SU-DHL-6 (cell line): ENCODE measurements around the gene TRPM1.

ENCODE experiments used
- EZH2phosphoT487 ChIP-seq: fragments of 200-600 bp; sonication (generic), shearing (Covaris generic); conservative IDR thresholded peaks from 2 replicates; pipeline ENCODE4 v1.6.1; 2018; ENCODE audit warnings: mild to moderate bottlenecking, antibody characterized with exemption, low read length, moderate library complexity, mixed read lengths
- TF ChIP-seq, protein P1 (sequence below): fragments of 200-600 bp; sonication (generic); IDR thresholded peaks from one replicate; pipeline ENCODE4 v1.5.1; 2017; ENCODE audit warnings: antibody characterized with exemption, mild to moderate bottlenecking, low read length, moderate library complexity; ENCODE audit not compliant: insufficient read depth, poor library complexity, severe bottlenecking

DNA sequence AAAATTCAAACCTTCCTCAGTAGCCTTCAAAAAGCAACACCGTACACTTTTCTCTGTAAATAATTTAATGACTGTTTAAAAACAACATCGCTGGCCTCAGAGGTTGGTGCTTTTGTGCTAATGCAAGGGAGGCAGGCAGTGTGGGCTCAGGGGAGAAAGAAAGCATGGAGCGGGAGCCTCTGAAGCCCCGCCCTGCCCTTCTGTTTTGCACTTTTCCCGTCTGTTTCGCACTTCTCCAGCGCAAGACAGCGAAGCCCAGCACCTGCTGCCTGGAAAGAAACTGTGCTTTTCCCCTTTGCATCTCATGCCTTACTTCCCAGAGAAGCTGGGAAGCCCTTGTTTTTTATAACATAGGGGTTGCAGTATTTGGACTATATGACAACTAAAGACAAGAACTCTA, 23.1 kb downstream of the TRPM1 start:
- TF ChIP-seq, protein P1, sequence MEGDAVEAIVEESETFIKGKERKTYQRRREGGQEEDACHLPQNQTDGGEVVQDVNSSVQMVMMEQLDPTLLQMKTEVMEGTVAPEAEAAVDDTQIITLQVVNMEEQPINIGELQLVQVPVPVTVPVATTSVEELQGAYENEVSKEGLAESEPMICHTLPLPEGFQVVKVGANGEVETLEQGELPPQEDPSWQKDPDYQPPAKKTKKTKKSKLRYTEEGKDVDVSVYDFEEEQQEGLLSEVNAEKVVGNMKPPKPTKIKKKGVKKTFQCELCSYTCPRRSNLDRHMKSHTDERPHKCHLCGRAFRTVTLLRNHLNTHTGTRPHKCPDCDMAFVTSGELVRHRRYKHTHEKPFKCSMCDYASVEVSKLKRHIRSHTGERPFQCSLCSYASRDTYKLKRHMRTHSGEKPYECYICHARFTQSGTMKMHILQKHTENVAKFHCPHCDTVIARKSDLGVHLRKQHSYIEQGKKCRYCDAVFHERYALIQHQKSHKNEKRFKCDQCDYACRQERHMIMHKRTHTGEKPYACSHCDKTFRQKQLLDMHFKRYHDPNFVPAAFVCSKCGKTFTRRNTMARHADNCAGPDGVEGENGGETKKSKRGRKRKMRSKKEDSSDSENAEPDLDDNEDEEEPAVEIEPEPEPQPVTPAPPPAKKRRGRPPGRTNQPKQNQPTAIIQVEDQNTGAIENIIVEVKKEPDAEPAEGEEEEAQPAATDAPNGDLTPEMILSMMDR = no peak
- no peak for TF ChIP-seq EZH2phosphoT487
